Trophoblast cell (in vitro differentiated cells and primary cell): ENCODE results near the gene CDK12.
A peak's percentile ranks its signal among the peaks of the same experiment; 100 is the strongest.

Source experiments
- DNase-seq, 2 donors: peaks; one replicate each; pipeline ENCODE4 v3.0.0-alpha.2; 2016
- H2AFZ ChIP-seq: 2 replicates; pipeline ENCODE4 v1.6.1; 2013; ENCODE audit warnings: low read length, moderate library complexity, mild to moderate bottlenecking; ENCODE audit not compliant: insufficient read depth, poor library complexity
- H2AK5ac ChIP-seq: 2 replicates; pipeline ENCODE4 v1.6.1; 2013; ENCODE audit warnings: mild to moderate bottlenecking, low read length
- H2BK120ac ChIP-seq: 2 replicates; pipeline ENCODE4 v1.6.1; 2013; ENCODE audit warnings: low read length, mild to moderate bottlenecking, moderate library complexity; ENCODE audit not compliant: insufficient read depth, poor library complexity
- H2BK12ac ChIP-seq: 2 replicates; pipeline ENCODE4 v1.6.1; 2013; ENCODE audit warnings: mild to moderate bottlenecking, low read length, moderate library complexity
- H2BK5ac ChIP-seq: 2 replicates; pipeline ENCODE4 v1.6.1; 2013; ENCODE audit warnings: low read length, low read depth, moderate library complexity, mild to moderate bottlenecking; ENCODE audit not compliant: poor library complexity
- H3K14ac ChIP-seq: 2 replicates; pipeline ENCODE4 v1.6.1; 2013; ENCODE audit warnings: mild to moderate bottlenecking, low read length
- H3K18ac ChIP-seq: 2 replicates; pipeline ENCODE4 v1.6.1; 2013; ENCODE audit warnings: mild to moderate bottlenecking, low read length
- H3K23ac ChIP-seq: 2 replicates; pipeline ENCODE4 v1.6.1; 2013; ENCODE audit warnings: low read length
- H3K27ac ChIP-seq: 2 replicates; pipeline ENCODE4 v1.5.1; 2013; ENCODE audit warnings: low read depth, mild to moderate bottlenecking, inconsistent platforms, low read length, moderate library complexity
- H3K27me3 ChIP-seq: 2 replicates; pipeline ENCODE4 v1.6.1; 2013; ENCODE audit warnings: inconsistent platforms, mild to moderate bottlenecking, low read length, moderate library complexity; ENCODE audit not compliant: insufficient read depth
- H3K36me3 ChIP-seq, 2 experiments: 1 replicate in 1 of 2; 2 replicates in 1 of 2; pipeline ENCODE4 v1.6.1; 2013; ENCODE audit warnings: low read length in 2 of 2, mild to moderate bottlenecking in 2 of 2, moderate library complexity in 1 of 2; ENCODE audit not compliant: insufficient read depth in 2 of 2, control insufficient read depth in 1 of 2
- H3K4ac ChIP-seq: 2 replicates; pipeline ENCODE4 v1.6.1; 2013; ENCODE audit warnings: low read depth, mild to moderate bottlenecking, low read length, moderate library complexity
- H3K4me1 ChIP-seq, 2 experiments: 1 replicate in 1 of 2; 2 replicates in 1 of 2; pipeline ENCODE4 v1.6.1; 2013; ENCODE audit warnings: low read length in 2 of 2, mild to moderate bottlenecking in 2 of 2, moderate library complexity in 1 of 2; ENCODE audit not compliant: insufficient read depth in 2 of 2, control insufficient read depth in 1 of 2
- H3K4me2 ChIP-seq: 2 replicates; pipeline ENCODE4 v1.6.1; 2013; ENCODE audit warnings: inconsistent platforms, mild to moderate bottlenecking, low read length, moderate library complexity
- H3K4me3 ChIP-seq: 2 replicates; pipeline ENCODE4 v1.5.1; 2013; ENCODE audit warnings: mild to moderate bottlenecking, low read depth, low read length, inconsistent platforms
- H3K79me1 ChIP-seq: one replicate; pipeline ENCODE4 v1.6.1; 2013; ENCODE audit warnings: low read length
- H3K79me2 ChIP-seq: 2 replicates; pipeline ENCODE4 v1.6.1; 2013; ENCODE audit warnings: low read length, mild to moderate bottlenecking; ENCODE audit not compliant: control insufficient read depth, insufficient read depth, poor library complexity
- H3K9ac ChIP-seq: 2 replicates; pipeline ENCODE4 v1.6.1; 2013; ENCODE audit warnings: mild to moderate bottlenecking, low read length
- H3K9me3 ChIP-seq: 2 replicates; pipeline ENCODE4 v1.6.1; 2013; ENCODE audit warnings: low read depth, mild to moderate bottlenecking, control low read depth, inconsistent platforms, low read length; ENCODE audit not compliant: insufficient read depth
- H4K12ac ChIP-seq: 2 replicates; pipeline ENCODE4 v1.6.1; 2013; ENCODE audit warnings: low read depth, mild to moderate bottlenecking, low read length, moderate library complexity
- H4K8ac ChIP-seq: 2 replicates; pipeline ENCODE4 v1.6.1; 2013; ENCODE audit warnings: low read depth, mild to moderate bottlenecking, low read length, moderate library complexity
- H4K91ac ChIP-seq: one replicate; pipeline ENCODE4 v1.6.1; 2013; ENCODE audit warnings: low read depth, mild to moderate bottlenecking, low read length, moderate library complexity
- WGBS: extraction: QIAGEN DNeasy Blood & Tissue Kit; methylation state at CpG from one replicate; pipeline ENCODE4 v1.1.7; 2013; ENCODE audit warnings: missing lambda C conversion rate; ENCODE audit not compliant: insufficient read length, insufficient coverage; ENCODE audit errors: extremely low coverage; 5-methylcytosine and 5-hydroxymethylcytosine counted together

The CDK12 gene

DNA sequence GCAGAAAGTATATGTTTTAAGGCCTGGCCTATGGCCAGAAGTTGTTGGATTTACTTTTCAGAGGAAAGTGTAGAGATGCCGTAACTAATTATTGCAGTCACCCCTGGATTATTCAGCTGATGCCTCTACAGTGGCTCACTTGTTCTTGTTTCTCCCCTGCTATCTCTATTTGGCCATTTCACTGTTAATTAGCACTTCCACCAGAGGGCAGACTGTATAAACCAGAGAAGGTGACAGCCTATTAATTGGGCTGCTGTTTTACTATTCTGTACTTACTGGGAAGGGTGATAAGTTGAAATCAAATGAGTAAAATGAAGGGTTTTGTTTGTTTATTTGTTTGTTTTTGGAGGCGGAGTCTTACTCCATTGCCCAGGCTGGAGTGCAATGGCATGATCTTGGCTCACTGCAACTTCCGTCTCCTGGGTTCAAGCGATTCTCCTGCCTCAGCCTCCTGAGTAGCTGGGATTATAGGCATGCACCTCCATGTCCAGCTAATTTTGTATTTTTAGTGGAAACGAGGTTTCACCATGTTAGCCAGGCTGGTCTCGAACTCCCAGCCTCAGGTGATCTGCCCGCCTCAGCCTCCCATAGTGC is 66.0 kb downstream of the CDK12 start:
- Histone ChIP-seq H3K79me1 (no peaks in the 10 kb centered on the region), H2BK12ac (no peak overlapping the region), H3K14ac (no peak overlapping the region), H3K27ac (no peak overlapping the region), H2BK120ac (no peak overlapping the region), H3K4me3 (no peak overlapping the region), H2AFZ (no peak overlapping the region), H3K36me3 (peaks cover 37 to 48% of the 10 kb centered on the region in 2 experiments), H3K9ac (no peak overlapping the region), H3K23ac (no peak overlapping the region), H3K4me2 (no peak overlapping the region), H4K12ac (no peak overlapping the region), H3K4ac (no peak overlapping the region), H4K91ac (no peak overlapping the region), H4K8ac (no peak overlapping the region), H3K9me3 (no peaks in the 10 kb centered on the region), H3K79me2 (no peaks in the 10 kb centered on the region), H3K4me1 (no peaks in the 10 kb centered on the region), H3K27me3 (no peaks in the 10 kb centered on the region), H2BK5ac (no peak overlapping the region), H3K18ac (no peak overlapping the region), H2AK5ac (no peak overlapping the region)
- peak in 1 of 2 donors; percentile 48 for DNase-seq
- no CpG with 5 or more reads among the region's 7 CpGs for WGBS

GRCh38 chr17:39529455-39529854 is 68.2 kb downstream of the CDK12 start:
- Histone ChIP-seq H3K4me3 (no peak overlapping the region), H3K4me1 (no peaks in the 10 kb centered on the region), H4K8ac (no peak overlapping the region), H2AFZ (no peak overlapping the region), H4K91ac (no peak overlapping the region), H3K36me3 (peaks cover 27 to 35% of the 10 kb centered on the region in 2 experiments), H3K27me3 (no peaks in the 10 kb centered on the region), H2BK5ac (no peak overlapping the region), H3K27ac (no peak overlapping the region), H2AK5ac (no peak overlapping the region), H3K79me2 (no peaks in the 10 kb centered on the region), H2BK120ac (no peak overlapping the region), H3K9me3 (no peaks in the 10 kb centered on the region), H3K23ac (no peak overlapping the region), H3K18ac (no peak overlapping the region), H3K79me1 (no peaks in the 10 kb centered on the region), H2BK12ac (no peak overlapping the region), H3K4ac (no peak overlapping the region), H3K14ac (no peak overlapping the region), H3K4me2 (no peak overlapping the region), H3K9ac (no peak overlapping the region), H4K12ac (no peak overlapping the region)
- DNase-seq: no peak
- no CpG with 5 or more reads among the region's 2 CpGs for WGBS

- Histone ChIP-seq H3K14ac (no peak overlapping the region), H3K18ac (no peak overlapping the region), H3K27ac (no peak overlapping the region), H3K4me3 (no peak overlapping the region), H3K4me2 (no peak overlapping the region), H3K4ac (no peak overlapping the region), H3K23ac (no peak overlapping the region), H2BK12ac (no peak overlapping the region), H2AFZ (no peak overlapping the region), H3K27me3 (no peaks in the 10 kb centered on the region), H3K9me3 (no peaks in the 10 kb centered on the region), H3K36me3 (peaks cover 24 to 31% of the 10 kb centered on the region in 2 experiments), H3K9ac (no peak overlapping the region), H4K91ac (no peak overlapping the region), H2BK120ac (no peak overlapping the region), H3K4me1 (no peaks in the 10 kb centered on the region), H2AK5ac (no peak overlapping the region), H4K8ac (no peak overlapping the region), H3K79me2 (no peaks in the 10 kb centered on the region), H3K79me1 (no peaks in the 10 kb centered on the region), H2BK5ac (no peak overlapping the region), H4K12ac (no peak overlapping the region)
- no peak for DNase-seq
- WGBS: no CpG with 5 or more reads among the region's 10 CpGs
Observed at GRCh38 chr17:39530513-39530912, 69.2 kb downstream of the CDK12 start.

DNA sequence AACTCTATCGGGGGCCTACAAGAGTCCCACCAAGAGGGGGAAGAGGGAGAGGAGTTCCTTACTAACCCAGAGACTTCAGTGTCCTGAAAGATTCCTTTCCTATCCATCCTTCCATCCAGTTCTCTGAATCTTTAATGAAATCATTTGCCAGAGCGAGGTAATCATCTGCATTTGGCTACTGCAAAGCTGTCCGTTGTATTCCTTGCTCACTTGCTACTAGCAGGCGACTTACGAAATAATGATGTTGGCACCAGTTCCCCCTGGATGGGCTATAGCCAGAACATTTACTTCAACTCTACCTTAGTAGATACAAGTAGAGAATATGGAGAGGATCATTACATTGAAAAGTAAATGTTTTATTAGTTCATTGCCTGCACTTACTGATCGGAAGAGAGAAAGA is 70.0 kb downstream of the CDK12 start:
- Histone ChIP-seq H2BK12ac (no peak overlapping the region), H3K9ac (no peak overlapping the region), H2BK120ac (no peak overlapping the region), H4K8ac (no peak overlapping the region), H3K27ac (no peak overlapping the region), H3K4ac (no peak overlapping the region), H4K91ac (no peak overlapping the region), H3K4me3 (no peak overlapping the region), H3K79me2 (no peaks in the 10 kb centered on the region), H2AK5ac (no peak overlapping the region), H3K14ac (no peak overlapping the region), H3K23ac (no peak overlapping the region), H4K12ac (no peak overlapping the region), H3K79me1 (no peaks in the 10 kb centered on the region), H3K4me1 (no peaks in the 10 kb centered on the region), H3K18ac (no peak overlapping the region), H3K4me2 (no peak overlapping the region), H3K36me3 (peaks cover 18 to 24% of the 10 kb centered on the region in 2 experiments), H3K9me3 (no peaks in the 10 kb centered on the region), H2AFZ (no peak overlapping the region), H2BK5ac (no peak overlapping the region), H3K27me3 (no peaks in the 10 kb centered on the region)
- no CpG with 5 or more reads among the region's 6 CpGs for WGBS
- no peak for DNase-seq
